Activated CD4-positive, alpha-beta T cell treated with anti-CD3 and anti-CD28 coated beads, Interleukin-2, Interleukin-6, amounts not matched to agents 100 ng/mL and 50 ng/mL, durations not matched to agents 16 hours and 8 hours (primary cell): ENCODE results near the gene CSNK1G1.
"Not testable (repeated sequence)": the region's sequence is repeated elsewhere in the genome, so short reads cannot be mapped to it uniquely, and the experiment has no call there.

Experiments
- DNase-seq: peaks from one replicate; pipeline ENCODE4 v3.0.0-alpha.2; 2020

Gene CSNK1G1

GRCh38 chr15:64233299-64233698 is 122.7 kb downstream of the CSNK1G1 start:
- no peak for DNase-seq

DNA sequence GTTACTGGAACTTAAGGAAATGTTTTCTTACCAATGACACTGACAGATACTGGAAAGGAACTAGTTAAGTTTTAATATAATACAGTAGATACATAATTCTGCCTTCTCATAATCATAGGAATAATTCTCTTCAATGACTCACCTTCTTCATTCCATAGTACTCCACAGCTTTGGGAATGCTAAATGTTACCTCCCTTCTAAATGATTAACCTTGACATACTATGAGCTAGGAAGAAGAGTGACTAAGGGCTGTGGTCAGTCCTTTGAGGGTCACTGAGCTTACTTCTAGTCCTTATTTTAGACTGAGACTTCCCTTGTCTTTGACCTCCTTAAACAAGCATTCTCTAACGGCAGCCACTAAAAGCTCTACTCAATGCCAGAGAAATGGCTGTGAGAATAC is 123.6 kb downstream of the CSNK1G1 start:
- DNase-seq = no peak

- DNase-seq = no peak
These were observed 126.7 kb downstream of the CSNK1G1 start for GRCh38 chr15:64229129-64229724.

GRCh38 chr15:64225804-64226203 is 130.2 kb downstream of the CSNK1G1 start:
- DNase-seq = no peak

GRCh38 chr15:64224511-64224910 is 131.5 kb downstream of the CSNK1G1 start:
- no peak for DNase-seq

GRCh38 chr15:64223882-64224281 is 132.1 kb downstream of the CSNK1G1 start:
- DNase-seq = no peak

DNA sequence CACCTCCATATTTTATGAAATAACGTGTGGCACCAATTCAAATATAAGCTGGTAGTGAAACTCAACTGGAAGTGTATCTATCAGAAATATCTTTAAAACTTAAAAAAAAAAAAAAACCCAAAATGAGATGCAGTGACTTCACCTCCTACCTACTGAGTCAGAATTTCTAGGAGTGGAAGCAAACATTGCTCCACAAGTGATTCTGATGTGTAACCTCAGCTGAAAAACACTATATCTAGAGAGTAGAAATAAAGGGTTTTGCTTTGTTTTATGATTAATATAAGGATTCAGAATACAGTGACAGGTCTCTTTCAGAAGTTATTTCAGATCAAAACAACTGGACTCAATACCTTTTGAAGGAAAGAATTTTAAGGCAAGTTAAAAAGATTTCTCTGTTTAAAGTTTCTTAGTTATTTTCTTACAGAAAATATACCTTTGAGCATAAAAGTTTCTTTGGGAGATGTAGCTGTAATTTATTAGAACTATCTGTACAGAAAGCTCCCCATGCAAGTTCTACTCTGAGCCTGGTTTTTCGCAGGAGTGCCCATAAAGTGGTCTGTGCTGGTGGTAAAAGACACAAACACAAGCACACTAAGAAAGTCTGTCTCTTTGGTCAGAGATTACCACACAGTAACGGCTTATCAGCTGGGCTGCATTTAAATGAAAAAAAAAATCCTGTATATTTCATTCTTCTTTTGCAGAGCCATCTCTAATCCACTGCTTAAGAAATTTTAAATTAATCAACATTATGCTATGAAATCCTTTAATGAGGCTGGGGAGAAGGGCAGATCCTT is 133.2 kb downstream of the CSNK1G1 start:
- peak; percentile 12 for DNase-seq

DNA sequence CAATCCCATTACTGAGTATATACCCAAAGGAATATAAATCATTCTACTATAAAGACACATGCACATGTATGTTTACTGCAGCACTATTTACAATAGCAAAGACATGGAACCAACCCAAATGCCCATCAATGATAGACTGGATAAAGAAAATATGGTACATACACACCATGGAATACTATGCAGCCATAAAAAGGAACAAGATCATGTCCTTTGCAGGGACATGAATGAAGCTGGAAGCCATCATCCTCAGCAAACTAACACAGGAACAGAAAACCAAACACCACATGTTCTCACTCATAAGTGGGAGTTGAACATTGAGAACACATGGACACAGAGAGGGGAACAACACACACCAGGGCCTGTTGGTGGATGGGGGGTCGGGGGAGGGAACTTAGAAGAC is 134.1 kb downstream of the CSNK1G1 start:
- DNase-seq = not testable (repeated sequence)

- not testable (repeated sequence) for DNase-seq
These were observed 138.6 kb downstream of the CSNK1G1 start for GRCh38 chr15:64217429-64217750.

- DNase-seq = no peak
These were observed 139.1 kb downstream of the CSNK1G1 start for GRCh38 chr15:64216730-64217428.

DNA sequence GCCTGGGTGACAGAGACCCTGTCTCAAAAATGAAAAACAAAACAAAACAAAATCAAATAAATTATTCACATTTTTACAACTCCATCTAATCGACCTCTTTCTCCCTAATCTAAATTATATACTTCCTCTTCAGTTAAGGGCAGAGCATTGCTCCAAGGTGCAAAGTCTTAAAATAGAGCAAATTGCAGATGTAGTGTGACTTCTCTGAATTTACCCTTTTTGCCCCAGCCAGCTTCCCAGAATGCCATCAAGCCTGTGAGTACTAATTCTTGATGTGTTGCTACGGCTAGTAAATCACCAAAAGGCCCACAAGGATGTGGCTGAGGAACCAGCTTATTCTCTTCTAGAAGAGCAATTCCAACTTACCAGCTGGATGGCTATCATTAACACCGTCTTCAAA is 139.8 kb downstream of the CSNK1G1 start:
- no peak for DNase-seq

- DNase-seq = no peak
These were observed 142.3 kb downstream of the CSNK1G1 start for GRCh38 chr15:64213646-64214045.

- DNase-seq = no peak
These were observed 144.3 kb downstream of the CSNK1G1 start for GRCh38 chr15:64211696-64212095.

DNA sequence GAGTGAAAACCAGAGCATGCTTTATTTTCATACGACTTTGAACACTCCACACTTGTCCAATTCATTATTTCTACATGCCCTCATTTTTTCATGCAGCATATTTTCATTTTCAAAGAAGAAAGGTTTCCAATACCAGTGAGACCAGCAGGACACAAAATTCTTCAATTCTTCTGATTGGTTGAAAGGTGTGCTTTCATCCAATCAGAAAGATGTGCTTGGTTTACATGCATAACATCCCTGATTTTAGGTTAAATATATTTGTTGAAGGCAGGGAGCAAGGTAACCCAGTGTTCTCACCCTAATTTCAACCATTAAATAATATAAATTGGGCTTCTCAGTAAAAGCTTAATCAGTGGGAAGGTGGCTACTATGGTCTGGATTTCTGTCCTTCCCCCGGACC is 145.6 kb downstream of the CSNK1G1 start:
- DNase-seq = no peak

DNA sequence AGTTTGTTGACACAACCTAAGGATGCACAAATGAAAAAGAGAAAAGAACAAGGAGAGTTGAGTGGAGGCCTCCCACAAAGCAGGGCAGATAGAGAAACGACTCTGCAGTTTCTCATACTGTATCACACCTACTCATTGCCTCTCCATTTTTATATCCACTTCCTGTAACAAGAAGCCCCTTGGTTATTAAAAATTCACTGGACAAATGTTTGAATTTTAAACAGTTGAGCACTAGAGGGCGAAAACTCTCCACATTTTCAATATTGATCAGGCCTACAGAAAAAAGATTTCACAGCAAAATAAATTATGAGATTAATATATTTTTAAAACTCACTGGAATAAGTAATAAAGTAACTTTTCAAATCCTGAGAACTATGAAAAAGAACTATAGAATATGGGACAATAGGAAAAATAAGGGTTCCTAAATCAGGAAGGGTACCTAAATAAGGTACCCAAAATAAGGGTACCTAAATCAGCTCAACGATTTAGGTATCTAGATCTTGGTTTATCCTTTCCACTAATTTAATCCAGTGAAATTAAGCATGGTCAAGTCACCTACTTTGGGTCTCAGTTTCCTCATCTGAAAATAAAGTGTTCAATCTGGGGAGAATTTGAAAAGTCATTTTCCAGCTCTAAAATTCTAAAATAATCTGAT is 146.2 kb downstream of the CSNK1G1 start:
- peak; percentile 51 for DNase-seq

- no peak for DNase-seq
These were observed 150.8 kb downstream of the CSNK1G1 start for GRCh38 chr15:64205202-64205601.

DNA sequence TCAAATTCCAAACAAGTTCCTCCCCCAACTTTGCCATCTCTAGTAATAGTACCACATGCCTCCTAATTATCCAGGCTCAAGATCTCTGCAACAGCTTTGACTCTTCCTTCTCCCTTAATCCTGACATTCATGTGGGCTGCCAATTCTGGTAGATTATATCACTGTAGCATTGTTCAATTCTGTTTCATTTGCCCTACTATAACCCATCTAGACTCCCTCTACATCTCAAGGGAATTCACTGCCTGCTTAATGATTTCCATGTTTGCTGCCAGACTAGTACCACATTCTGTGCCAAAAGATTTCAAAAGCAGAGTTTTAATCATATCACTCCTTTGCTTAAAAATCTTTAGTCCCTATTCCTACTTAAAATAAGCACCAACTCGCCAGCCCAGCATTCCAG is 158.5 kb downstream of the CSNK1G1 start:
- DNase-seq = no peak

DNA sequence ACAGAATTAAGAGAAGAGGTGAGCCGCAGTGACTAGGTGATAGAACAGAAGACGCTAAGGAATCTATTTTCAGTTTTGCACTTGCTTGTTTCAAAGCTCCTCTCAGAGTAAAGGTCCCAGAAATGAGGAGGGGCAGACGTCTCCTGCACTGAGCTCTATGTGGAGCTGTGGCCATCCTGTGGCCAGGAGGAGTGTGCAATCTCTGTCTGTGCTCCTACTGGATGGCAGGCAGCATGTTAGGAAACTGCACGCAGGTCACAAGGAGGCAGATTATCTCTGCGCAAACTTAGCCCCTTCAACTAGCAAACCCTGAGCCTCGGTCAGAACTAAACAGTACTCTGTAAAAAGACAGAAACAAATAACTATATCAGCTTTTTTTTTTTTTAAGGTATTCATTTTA is 162.0 kb downstream of the CSNK1G1 start:
- no peak for DNase-seq

GRCh38 chr15:64191971-64192830 is 163.8 kb downstream of the CSNK1G1 start:
- no peak for DNase-seq

DNA sequence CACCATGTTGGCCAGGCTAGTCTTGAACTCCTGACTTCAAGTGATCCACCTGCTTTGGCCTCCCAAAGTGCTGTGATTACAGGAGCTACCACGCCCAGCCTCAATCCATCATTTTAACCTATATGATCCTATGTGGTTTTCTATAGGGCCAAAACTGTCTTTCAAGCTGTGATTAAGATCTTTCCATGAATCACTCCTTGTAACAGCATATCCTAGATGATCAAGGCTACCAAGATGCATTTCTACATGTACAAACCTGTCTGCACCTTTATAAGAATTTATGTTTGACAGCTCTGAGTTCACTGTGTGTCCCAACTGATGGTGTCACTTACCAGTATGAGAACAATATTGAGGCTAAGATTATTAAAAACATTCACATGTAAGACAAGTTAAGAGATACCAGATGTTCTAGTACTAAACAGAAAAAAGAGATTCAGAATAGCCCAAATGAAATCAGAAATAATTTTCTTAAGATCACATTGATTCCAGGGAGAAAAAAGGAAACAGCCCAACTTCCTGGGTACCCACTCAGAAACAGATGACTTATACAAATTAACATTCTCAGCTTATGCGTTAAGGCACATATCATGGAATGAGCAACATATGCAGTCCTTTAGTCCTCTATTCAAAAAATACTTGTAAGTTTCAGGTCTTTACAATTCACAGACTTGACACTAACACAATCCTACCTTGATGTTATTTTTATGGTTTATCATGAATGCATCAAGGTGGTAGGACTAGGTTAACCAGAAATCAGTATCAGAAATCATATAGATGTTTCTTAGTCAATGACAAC is 168.4 kb downstream of the CSNK1G1 start:
- DNase-seq = peak; percentile 13

GRCh38 chr15:64185146-64185911 is 170.6 kb downstream of the CSNK1G1 start:
- no peak for DNase-seq
